Measurements from ENCODE around the gene C1orf232. TPM values are rescaled to one million over a fixed set of nuclear protein-coding genes. Genes with fewer than 3 reads are reported as not detected.

Gene C1orf232
- total RNA-seq, 1 experiment from 2014 or later = not detected

DNA sequence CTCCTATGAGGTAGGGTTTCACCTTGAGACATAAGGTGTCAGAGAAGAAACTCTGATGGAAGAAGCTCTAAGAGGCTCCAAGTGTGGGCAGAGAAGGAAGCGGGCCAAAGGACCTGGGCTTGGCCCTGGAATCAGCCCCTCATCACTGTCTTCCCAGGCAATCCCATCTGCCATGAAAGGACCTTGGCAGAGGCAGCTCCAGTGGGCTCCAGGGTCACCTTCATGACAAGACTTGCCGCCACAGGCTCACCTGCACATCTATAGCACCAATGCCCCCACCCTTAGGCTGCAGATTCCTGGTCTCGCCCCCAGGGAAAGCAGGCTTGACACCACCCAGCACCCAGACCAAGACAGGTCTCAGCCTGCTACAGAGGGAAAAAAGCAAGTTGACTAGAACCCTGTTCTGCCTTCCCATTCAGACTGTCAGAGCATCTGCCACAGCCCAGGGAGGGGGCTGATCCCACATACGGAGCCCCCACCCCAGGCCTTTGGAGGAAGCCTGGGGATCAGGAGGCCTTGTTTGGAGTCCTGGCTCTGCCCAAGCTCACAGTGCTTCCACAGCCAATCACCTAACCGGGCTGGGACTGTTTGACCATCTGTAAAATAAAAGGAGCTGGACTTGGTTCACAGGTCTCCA lies 10.4 kb downstream of the C1orf232 start:
- intact Hi-C loops (cut with micrococcal nuclease; ENCODE audit: unreplicated experiment) = no loop called here
- CTCF ChIA-PET = no interaction called here
- BruUV-seq (replicated peaks) = no TSS peak
- Histone ChIP-seq H3K4me1 (ENCODE audit: insufficient read depth, low read length, poor library complexity, severe bottlenecking) (peaks cover 35% of the 10 kb centered on the region), H3K9me3 (ENCODE audit: low read depth, low read length, poor library complexity, severe bottlenecking) (no peaks in the 10 kb centered on the region), H3K27ac (ENCODE audit: low read depth, low read length, poor library complexity, severe bottlenecking) (no peak overlapping the region), H3K27me3 (replicated peaks; ENCODE audit: insufficient read depth, low read depth, low read length, poor library complexity) (no peaks in the 10 kb centered on the region), H3K36me3 (ENCODE audit: insufficient read depth, low read length, poor library complexity, severe bottlenecking) (no peaks in the 10 kb centered on the region), H3K4me3 (ENCODE audit: low read depth, low read length, poor library complexity, severe bottlenecking) (no peak overlapping the region)
- no peak for DNase-seq (ENCODE audit: low spot score)
- no peak for TF ChIP-seq EZH2 (IDR thresholded peaks at IDR 0.05; ENCODE audit: borderline replicate concordance, low read depth, low read length, poor library complexity, severe bottlenecking)
- TF ChIP-seq, protein P1, sequence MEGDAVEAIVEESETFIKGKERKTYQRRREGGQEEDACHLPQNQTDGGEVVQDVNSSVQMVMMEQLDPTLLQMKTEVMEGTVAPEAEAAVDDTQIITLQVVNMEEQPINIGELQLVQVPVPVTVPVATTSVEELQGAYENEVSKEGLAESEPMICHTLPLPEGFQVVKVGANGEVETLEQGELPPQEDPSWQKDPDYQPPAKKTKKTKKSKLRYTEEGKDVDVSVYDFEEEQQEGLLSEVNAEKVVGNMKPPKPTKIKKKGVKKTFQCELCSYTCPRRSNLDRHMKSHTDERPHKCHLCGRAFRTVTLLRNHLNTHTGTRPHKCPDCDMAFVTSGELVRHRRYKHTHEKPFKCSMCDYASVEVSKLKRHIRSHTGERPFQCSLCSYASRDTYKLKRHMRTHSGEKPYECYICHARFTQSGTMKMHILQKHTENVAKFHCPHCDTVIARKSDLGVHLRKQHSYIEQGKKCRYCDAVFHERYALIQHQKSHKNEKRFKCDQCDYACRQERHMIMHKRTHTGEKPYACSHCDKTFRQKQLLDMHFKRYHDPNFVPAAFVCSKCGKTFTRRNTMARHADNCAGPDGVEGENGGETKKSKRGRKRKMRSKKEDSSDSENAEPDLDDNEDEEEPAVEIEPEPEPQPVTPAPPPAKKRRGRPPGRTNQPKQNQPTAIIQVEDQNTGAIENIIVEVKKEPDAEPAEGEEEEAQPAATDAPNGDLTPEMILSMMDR (conservative IDR thresholded peaks at IDR 0.05; ENCODE audit: low read depth, low read length) = no peak
- POLR2A ChIA-PET (ENCODE audit: low non-redundant PET) = no interaction called here

DNA sequence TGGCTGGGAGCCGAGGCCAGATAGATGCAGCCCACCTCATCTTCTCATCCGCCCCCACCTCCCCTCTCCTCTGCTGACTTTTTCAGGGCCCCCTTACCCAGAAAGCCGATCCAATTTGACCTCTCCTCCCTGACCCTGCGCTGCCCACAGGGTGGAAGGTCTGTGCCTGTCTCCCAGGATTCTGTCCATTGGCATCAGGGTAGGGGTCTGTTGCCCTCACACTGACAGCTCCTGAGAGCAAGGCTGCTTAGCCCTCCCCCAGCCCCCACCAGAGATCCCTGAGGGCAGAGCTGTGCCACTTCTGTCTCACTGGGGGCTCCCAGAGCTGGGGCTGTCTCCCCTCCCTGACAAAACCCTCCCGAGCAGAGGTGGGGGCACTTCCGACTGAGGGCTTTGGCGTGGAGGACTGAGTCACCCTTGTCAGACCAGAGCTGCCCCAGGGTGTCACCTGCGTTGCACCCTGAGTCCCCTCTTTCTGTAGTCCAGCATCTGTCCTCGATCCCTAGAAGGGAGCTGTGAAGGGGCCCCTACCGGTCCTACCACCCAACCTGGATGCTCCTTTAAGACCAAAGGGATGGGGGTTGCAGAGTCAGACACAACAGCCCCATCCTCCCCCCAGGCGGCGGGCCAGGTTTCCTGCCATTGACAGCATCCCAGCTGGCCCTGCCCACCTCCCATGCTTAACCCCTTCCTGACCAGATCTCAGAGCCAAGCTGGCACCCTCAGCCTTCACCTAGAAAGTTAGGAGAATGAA lies 12.3 kb downstream of the C1orf232 start:
- POLR2A ChIA-PET (ENCODE audit: low non-redundant PET) = no interaction called here
- H3K27me3 ChIP-seq (replicated peaks; ENCODE audit: insufficient read depth, low read depth, low read length, poor library complexity) = no peaks in the 10 kb centered on the region
- H3K4me3 ChIP-seq (ENCODE audit: low read depth, low read length, poor library complexity, severe bottlenecking) = no peak overlapping the region
- peak; percentile 64 for DNase-seq (ENCODE audit: low spot score)
- TF ChIP-seq, protein P1 (conservative IDR thresholded peaks at IDR 0.05; ENCODE audit: low read depth, low read length) = no peak
- TF ChIP-seq EZH2 (IDR thresholded peaks at IDR 0.05; ENCODE audit: borderline replicate concordance, low read depth, low read length, poor library complexity, severe bottlenecking) = no peak
- CTCF ChIA-PET = interaction anchor here (1.1 to 1.2 kb wide), 2 partner anchors 11 to 13 kb away, joined by 4 read pairs; partner anchors contain the start of gene ZNF593
- no peaks in the 10 kb centered on the region for H3K9me3 ChIP-seq (ENCODE audit: low read depth, low read length, poor library complexity, severe bottlenecking)
- no peaks in the 10 kb centered on the region for H3K36me3 ChIP-seq (ENCODE audit: insufficient read depth, low read length, poor library complexity, severe bottlenecking)
- H3K4me1 ChIP-seq (ENCODE audit: insufficient read depth, low read length, poor library complexity, severe bottlenecking) = peaks cover 28% of the 10 kb centered on the region
- intact Hi-C loops (cut with micrococcal nuclease; ENCODE audit: unreplicated experiment) = no loop called here
- BruUV-seq (replicated peaks) = no TSS peak
- H3K27ac ChIP-seq (ENCODE audit: low read depth, low read length, poor library complexity, severe bottlenecking) = no peak overlapping the region

DNA sequence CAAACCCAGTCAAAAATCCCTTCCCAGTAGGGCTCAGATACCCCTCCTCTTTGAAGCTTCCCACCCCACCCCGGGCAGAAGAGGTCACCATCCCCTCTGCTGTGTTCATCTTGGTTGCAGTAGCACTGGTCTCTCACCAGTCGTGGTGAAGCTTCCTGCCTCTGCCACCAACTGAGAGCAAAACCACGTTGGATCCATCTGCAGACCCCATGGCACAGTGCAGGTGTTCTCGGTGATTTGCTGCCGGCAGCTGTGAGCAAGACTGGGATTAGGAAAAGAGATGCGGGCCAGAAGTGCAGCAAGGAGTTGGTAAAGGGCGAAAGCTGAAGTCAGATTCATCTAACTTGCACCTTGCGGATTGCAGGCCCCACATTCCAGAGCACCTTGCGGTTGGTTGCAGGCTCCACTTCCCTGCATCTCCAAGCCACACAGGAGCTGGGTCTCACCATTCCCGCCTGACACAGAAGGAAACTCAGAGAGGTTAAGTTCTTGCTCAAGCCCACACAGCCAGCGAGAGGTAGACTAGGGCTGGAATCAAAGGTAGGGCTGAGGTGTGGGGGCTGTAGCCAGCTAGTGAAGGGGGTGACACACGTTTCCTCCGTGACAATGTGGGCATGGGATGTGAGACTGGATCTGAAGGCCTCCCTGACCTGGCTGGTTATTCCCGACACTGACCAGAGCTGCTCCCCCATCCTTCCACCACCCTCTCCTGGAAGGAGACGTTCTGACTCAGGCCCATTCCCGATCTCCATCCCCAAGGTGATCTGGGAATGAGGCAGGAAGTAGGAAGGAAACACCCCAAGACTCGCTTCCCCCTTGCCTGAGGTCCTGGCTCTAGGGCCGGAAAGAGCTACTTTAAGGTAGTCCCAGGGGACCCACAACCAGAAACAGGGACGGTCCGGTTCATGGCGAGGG lies 13.1 kb downstream of the C1orf232 start:
- intact Hi-C loops (cut with micrococcal nuclease; ENCODE audit: unreplicated experiment) = no loop called here
- BruUV-seq (replicated peaks) = no TSS peak
- Histone ChIP-seq H3K9me3 (ENCODE audit: low read depth, low read length, poor library complexity, severe bottlenecking) (no peaks in the 10 kb centered on the region), H3K4me1 (ENCODE audit: insufficient read depth, low read length, poor library complexity, severe bottlenecking) (peaks cover 22% of the 10 kb centered on the region), H3K27me3 (replicated peaks; ENCODE audit: insufficient read depth, low read depth, low read length, poor library complexity) (no peaks in the 10 kb centered on the region), H3K4me3 (ENCODE audit: low read depth, low read length, poor library complexity, severe bottlenecking) (no peak overlapping the region), H3K27ac (ENCODE audit: low read depth, low read length, poor library complexity, severe bottlenecking) (no peak overlapping the region), H3K36me3 (ENCODE audit: insufficient read depth, low read length, poor library complexity, severe bottlenecking) (no peaks in the 10 kb centered on the region)
- DNase-seq (ENCODE audit: low spot score) = no peak
- ChIA-PET POLR2A (ENCODE audit: low non-redundant PET) (no interaction called here), CTCF (interaction anchor here (0.6 to 1.2 kb wide), 3 partner anchors 11 to 107 kb away, joined by 3 to 4 read pairs (median 4); partner anchors contain the start of gene ZNF593)
- TF ChIP-seq, protein P1 (conservative IDR thresholded peaks at IDR 0.05; ENCODE audit: low read depth, low read length) = no peak
- TF ChIP-seq EZH2 (IDR thresholded peaks at IDR 0.05; ENCODE audit: borderline replicate concordance, low read depth, low read length, poor library complexity, severe bottlenecking) = no peak

All from A673 (cell line).